HCT116 (cell line): ENCODE measurements around the gene GJA8. TPM values are rescaled to one million over a fixed set of nuclear protein-coding genes. Genes with fewer than 3 reads are reported as not detected.

Experiments
- ATAC-seq: fragments of 200-7000 bp; cut with Tn5 transposase; 2 replicates; pipeline ENCODE4 v1.9.1; 2020; ENCODE audit warnings: mild to moderate bottlenecking, moderate library complexity
- Bru-seq: library from RNA; stranded (reverse); fragments of 400-500 nt; gene quantifications from one replicate; lab custom pipeline; 2021; lab: Mats Ljungman, UMichigan
- BruChase-seq, 2 experiments: library from RNA; stranded (reverse); fragments of 400-500 nt; gene quantifications; one replicate each; lab custom pipeline; 2021; lab: Mats Ljungman, UMichigan
- BruUV-seq: library from RNA; stranded (reverse); fragments of 400-500 nt; replicated peaks from 2 replicates; lab custom pipeline; 2021; lab: Mats Ljungman, UMichigan
- CTCF ChIA-PET: fragments of 300-600 bp; sonication (Branson Sonifier 250); formaldehyde crosslinking; loops from one replicate; lab custom pipeline; 2021; ENCODE audit warnings: antibody characterized with exemption; lab: Charles Lee
- POLR2A ChIA-PET: fragments of 300-600, 350-600 bp; sonication (Branson Sonifier 250); formaldehyde crosslinking; loops from one replicate; lab custom pipeline; 2021; ENCODE audit warnings: antibody characterized with exemption; lab: Charles Lee
- RAD21 ChIA-PET, 2 experiments: fragments of 300-600 bp; sonication (Branson Sonifier 250); formaldehyde crosslinking; loops; one replicate each; lab custom pipeline; 2023; ENCODE audit warnings: low total read pairs in 2 of 2; ENCODE audit not compliant: uncharacterized antibody in 2 of 2, unreplicated experiment in 2 of 2, low non-redundant PET in 1 of 2; lab: Charles Lee
- DNase-seq: peaks from one replicate; pipeline ENCODE4 v3.0.0-alpha.2; 2010; ENCODE audit warnings: low read depth, low spot score
- H2AFZ ChIP-seq: fragments of 200-600 bp; shearing (Covaris generic), sonication (generic); 2 replicates; pipeline ENCODE4 v1.6.1; 2017; ENCODE audit warnings: low read depth, mixed run types, mixed read lengths, antibody characterized with exemption, low read length; ENCODE audit not compliant: poor library complexity, severe bottlenecking
- H3K27ac ChIP-seq: 2 replicates; pipeline ENCODE4 v1.5.1; 2012; ENCODE audit warnings: low read depth, low read length
- H3K27me3 ChIP-seq: fragments of 200-600 bp; sonication (generic); 2 replicates; pipeline ENCODE4 v1.6.1; 2016; ENCODE audit warnings: mixed run types, low read length, mixed read lengths; ENCODE audit not compliant: insufficient read depth
- H3K36me3 ChIP-seq, 2 experiments: fragments of 200-500 bp in 1 of 2; fragments of 200-600 bp in 1 of 2; sonication (Bioruptor generic) in 1 of 2; sonication (generic) in 1 of 2; 2 replicates each; pipeline versions ENCODE4 v1.5.1 to v1.6.1; 2014 to 2016; ENCODE audit warnings: low read length in 2 of 2, inconsistent platforms in 1 of 2, mixed read lengths in 1 of 2, mixed run types in 1 of 2; ENCODE audit not compliant: insufficient read depth in 2 of 2, control insufficient read depth in 1 of 2
- H3K4me1 ChIP-seq, 2 experiments: fragments of 200-600 bp in 1 of 2; sonication (generic) in 1 of 2; 2 replicates each; pipeline versions ENCODE4 v1.5.1 to v1.6.1; 2012 to 2017; ENCODE audit warnings: low read length in 2 of 2, inconsistent platforms in 1 of 2, mild to moderate bottlenecking in 1 of 2, mixed read lengths in 1 of 2, mixed run types in 1 of 2, moderate library complexity in 1 of 2; ENCODE audit not compliant: insufficient read depth in 2 of 2, control insufficient read depth in 1 of 2
- H3K4me2 ChIP-seq: fragments of 200-600 bp; sonication (generic); 2 replicates; pipeline ENCODE4 v1.6.1; 2017; ENCODE audit warnings: mixed run types, low read length, mixed read lengths
- H3K4me3 ChIP-seq, 2 experiments: fragments of 200-600 bp in 1 of 2; sonication (generic) in 1 of 2; replicated peaks in 1 of 2; 2 replicates each; pipeline ENCODE4 v1.5.1; 2011 to 2016; ENCODE audit warnings: low read length in 2 of 2, control low read depth in 1 of 2, low read depth in 1 of 2, mild to moderate bottlenecking in 1 of 2, mixed read lengths in 1 of 2, mixed run types in 1 of 2
- H3K79me2 ChIP-seq: fragments of 200-600 bp; sonication (generic); 2 replicates; pipeline ENCODE4 v1.6.1; 2017; ENCODE audit warnings: mild to moderate bottlenecking, mixed run types, low read length, moderate library complexity, mixed read lengths; ENCODE audit not compliant: insufficient read depth
- H3K9ac ChIP-seq: fragments of 200-600 bp; sonication (generic); 2 replicates; pipeline ENCODE4 v1.6.1; 2016; ENCODE audit warnings: low read length, mixed read lengths
- H3K9me2 ChIP-seq: fragments of 200-600 bp; sonication (generic), shearing (Covaris generic); 2 replicates; pipeline ENCODE4 v1.6.1; 2017; ENCODE audit warnings: mixed run types, mild to moderate bottlenecking, moderate library complexity; ENCODE audit not compliant: insufficient read depth
- H3K9me3 ChIP-seq, 2 experiments: fragments of 200-500 bp in 1 of 2; fragments of 200-600 bp in 1 of 2; sonication (Bioruptor generic) in 1 of 2; sonication (generic) in 1 of 2; 2 replicates each; pipeline ENCODE4 v1.6.1; 2014 to 2017; ENCODE audit warnings: low read length in 2 of 2, mixed read lengths in 2 of 2, inconsistent platforms in 1 of 2, low read depth in 1 of 2, mild to moderate bottlenecking in 1 of 2, mixed run types in 1 of 2, moderate library complexity in 1 of 2; ENCODE audit not compliant: control insufficient read depth in 1 of 2, insufficient read depth in 1 of 2
- H4K20me1 ChIP-seq: fragments of 200-600 bp; sonication (generic), shearing (Covaris generic); 2 replicates; pipeline ENCODE4 v1.6.1; 2017; ENCODE audit warnings: mixed run types, mild to moderate bottlenecking, moderate library complexity; ENCODE audit not compliant: insufficient read depth
- JUND ChIP-seq: IDR thresholded peaks from 2 replicates; pipeline ENCODE4 v1.6.1; 2012
- POLR2AphosphoS5 ChIP-seq: IDR thresholded peaks from 2 replicates; pipeline ENCODE4 v1.6.1; 2011; ENCODE audit warnings: mild to moderate bottlenecking, low read depth, low read length, moderate library complexity
- TCF7L2 ChIP-seq: IDR thresholded peaks from 2 replicates; pipeline ENCODE4 v1.7.0; 2011; ENCODE audit warnings: borderline replicate concordance, inconsistent platforms; ENCODE audit not compliant: insufficient read depth, insufficient read length; ENCODE audit errors: extremely low read depth
- YY1 ChIP-seq: IDR thresholded peaks from 2 replicates; pipeline ENCODE4 v1.6.1; 2011; ENCODE audit warnings: low read length, low read depth, moderate library complexity, mild to moderate bottlenecking; ENCODE audit not compliant: insufficient replicate concordance; ENCODE audit errors: extremely low read depth
- intact Hi-C: fragments of 100-400 bp; cut with micrococcal nuclease; formaldehyde crosslinking; loops from 2 replicates; pipeline ENCODE4 v1.10.0; 2022
- long read RNA-seq: library from polyadenylated mRNA; unstranded; transcript quantifications from one replicate; pipeline ENCODE4 v2.0.0, GENCODE V29; 2021; ENCODE audit not compliant: unreplicated experiment
- polyA plus RNA-seq: library from polyadenylated mRNA; unstranded; fragments of >200 nt; gene quantifications from 2 replicates; pipeline ENCODE4 v1.2.1, GENCODE V29; 2012; ENCODE audit warnings: missing spikeins
- total RNA-seq: library from RNA; stranded (reverse); gene quantifications from one replicate; pipeline ENCODE4 v1.2.1, GENCODE V29; 2021; ENCODE audit not compliant: unreplicated experiment
- TF ChIP-seq, protein P1 (sequence below), 3 experiments: fragments of 200-600 bp in 1 of 3; sonication (generic) in 1 of 3; IDR thresholded peaks in 2 of 3; conservative IDR thresholded peaks in 1 of 3; 2 replicates each; pipeline ENCODE4 v1.5.1; 2012 to 2017; ENCODE audit warnings: low read depth in 2 of 3, low read length in 2 of 3, antibody characterized with exemption in 1 of 3, borderline replicate concordance in 1 of 3, control low read depth in 1 of 3, mild to moderate bottlenecking in 1 of 3, mixed read lengths in 1 of 3, mixed run types in 1 of 3, moderate library complexity in 1 of 3; ENCODE audit not compliant: insufficient read depth in 1 of 3
- TF ChIP-seq, protein P2 (sequence below): IDR thresholded peaks from 2 replicates; pipeline ENCODE4 v1.6.1; 2012
- TF ChIP-seq, protein P3 (sequence below): IDR thresholded peaks from 2 replicates; pipeline ENCODE4 v1.6.1; 2012; ENCODE audit warnings: low read depth

Gene GJA8
- not detected for total RNA-seq
- polyA plus RNA-seq: not detected in 2 replicates
- Bru-seq, nascent RNA: not detected
- not detected for BruChase-seq, experiment 1, labeled RNA remaining after a 6-hour chase
- BruChase-seq, experiment 2, labeled RNA remaining after a 2-hour chase: not detected
- long read RNA-seq: 0 reads

DNA sequence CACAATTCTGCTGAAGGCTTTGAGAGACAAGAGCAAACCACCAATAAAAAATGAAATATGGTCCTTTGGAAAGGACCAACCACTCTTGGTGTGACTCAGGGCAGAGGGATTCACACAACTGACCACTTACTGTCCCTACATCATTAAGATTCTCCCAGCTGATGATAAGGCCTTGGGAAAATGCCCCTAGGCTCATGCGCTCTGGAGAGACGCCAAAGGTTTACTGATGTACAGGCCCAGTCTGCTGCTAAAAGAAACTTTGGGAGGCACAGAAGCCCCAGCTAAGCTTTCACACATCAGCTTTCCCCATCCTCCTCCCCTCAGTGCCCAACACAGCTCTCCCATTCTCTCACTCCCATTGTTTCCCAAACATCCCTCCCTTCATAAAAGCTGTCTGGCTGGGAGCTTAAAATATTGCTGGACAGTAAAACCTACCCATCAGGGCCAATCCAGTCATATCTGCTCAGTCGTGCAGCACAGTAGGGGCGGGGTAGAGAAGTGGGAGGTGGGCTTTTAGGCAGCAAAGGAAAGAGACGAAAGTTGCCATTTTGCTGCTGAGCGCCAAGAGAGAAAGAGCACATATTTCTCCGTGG, at the start of gene GJA8:
TSS of gene GJA8 (plus strand) at position 543 of the 593 bp plus-strand sequence. CDS start 5,161 bp downstream, outside the sequence.
- no peak within 1 kb of the TSS for H3K9ac ChIP-seq
- H3K4me3 ChIP-seq: no peak within 1 kb of the TSS
- intact Hi-C loops: no loop called here
- H2AFZ ChIP-seq: no peak within 1 kb of the TSS
- H3K9me2 ChIP-seq: peaks cover 2% of the 10 kb centered on the region; the same call in 1 of the 2 replicates
- POLR2A ChIA-PET: no interaction called here
- H3K9me3 ChIP-seq: no peaks in the 10 kb centered on the region
- DNase-seq: no peak
- H3K36me3 ChIP-seq: no peaks in the 10 kb centered on the region
- no TSS peak for BruUV-seq
- peaks cover 0 to 6% of the 10 kb centered on the region in 2 experiments; a peak in 2 of 4 replicates for H3K4me1 ChIP-seq
- no peak within 1 kb of the TSS for H3K4me2 ChIP-seq
- RAD21 ChIA-PET: no interaction called here
- no peaks in the 10 kb centered on the region for H4K20me1 ChIP-seq
- H3K27ac ChIP-seq: no peak within 1 kb of the TSS
- H3K79me2 ChIP-seq: no peaks in the 10 kb centered on the region
- no peak for ATAC-seq
- H3K27me3 ChIP-seq: no peaks in the 10 kb centered on the region
- CTCF ChIA-PET: interaction anchor here (4.0 kb wide), 1 partner anchor 9 kb away, joined by 17 read pairs; no protein-coding TSS in a partner anchor
- no peak for TF ChIP-seq POLR2AphosphoS5
- no peak for TF ChIP-seq TCF7L2
- no peak for TF ChIP-seq JUND
- TF ChIP-seq, protein P1, sequence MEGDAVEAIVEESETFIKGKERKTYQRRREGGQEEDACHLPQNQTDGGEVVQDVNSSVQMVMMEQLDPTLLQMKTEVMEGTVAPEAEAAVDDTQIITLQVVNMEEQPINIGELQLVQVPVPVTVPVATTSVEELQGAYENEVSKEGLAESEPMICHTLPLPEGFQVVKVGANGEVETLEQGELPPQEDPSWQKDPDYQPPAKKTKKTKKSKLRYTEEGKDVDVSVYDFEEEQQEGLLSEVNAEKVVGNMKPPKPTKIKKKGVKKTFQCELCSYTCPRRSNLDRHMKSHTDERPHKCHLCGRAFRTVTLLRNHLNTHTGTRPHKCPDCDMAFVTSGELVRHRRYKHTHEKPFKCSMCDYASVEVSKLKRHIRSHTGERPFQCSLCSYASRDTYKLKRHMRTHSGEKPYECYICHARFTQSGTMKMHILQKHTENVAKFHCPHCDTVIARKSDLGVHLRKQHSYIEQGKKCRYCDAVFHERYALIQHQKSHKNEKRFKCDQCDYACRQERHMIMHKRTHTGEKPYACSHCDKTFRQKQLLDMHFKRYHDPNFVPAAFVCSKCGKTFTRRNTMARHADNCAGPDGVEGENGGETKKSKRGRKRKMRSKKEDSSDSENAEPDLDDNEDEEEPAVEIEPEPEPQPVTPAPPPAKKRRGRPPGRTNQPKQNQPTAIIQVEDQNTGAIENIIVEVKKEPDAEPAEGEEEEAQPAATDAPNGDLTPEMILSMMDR (IDR thresholded peaks at IDR 0.05 in 2 of 3, conservative IDR thresholded peaks at IDR 0.05 in 1 of 3; ENCODE audit: borderline replicate concordance in 1 of 3, insufficient read depth in 1 of 3, low read depth in 2 of 3, low read length in 2 of 3): no peak
- no peak for TF ChIP-seq YY1
- TF ChIP-seq, protein P2, sequence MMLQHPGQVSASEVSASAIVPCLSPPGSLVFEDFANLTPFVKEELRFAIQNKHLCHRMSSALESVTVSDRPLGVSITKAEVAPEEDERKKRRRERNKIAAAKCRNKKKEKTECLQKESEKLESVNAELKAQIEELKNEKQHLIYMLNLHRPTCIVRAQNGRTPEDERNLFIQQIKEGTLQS: no peak
- TF ChIP-seq, protein P3, sequence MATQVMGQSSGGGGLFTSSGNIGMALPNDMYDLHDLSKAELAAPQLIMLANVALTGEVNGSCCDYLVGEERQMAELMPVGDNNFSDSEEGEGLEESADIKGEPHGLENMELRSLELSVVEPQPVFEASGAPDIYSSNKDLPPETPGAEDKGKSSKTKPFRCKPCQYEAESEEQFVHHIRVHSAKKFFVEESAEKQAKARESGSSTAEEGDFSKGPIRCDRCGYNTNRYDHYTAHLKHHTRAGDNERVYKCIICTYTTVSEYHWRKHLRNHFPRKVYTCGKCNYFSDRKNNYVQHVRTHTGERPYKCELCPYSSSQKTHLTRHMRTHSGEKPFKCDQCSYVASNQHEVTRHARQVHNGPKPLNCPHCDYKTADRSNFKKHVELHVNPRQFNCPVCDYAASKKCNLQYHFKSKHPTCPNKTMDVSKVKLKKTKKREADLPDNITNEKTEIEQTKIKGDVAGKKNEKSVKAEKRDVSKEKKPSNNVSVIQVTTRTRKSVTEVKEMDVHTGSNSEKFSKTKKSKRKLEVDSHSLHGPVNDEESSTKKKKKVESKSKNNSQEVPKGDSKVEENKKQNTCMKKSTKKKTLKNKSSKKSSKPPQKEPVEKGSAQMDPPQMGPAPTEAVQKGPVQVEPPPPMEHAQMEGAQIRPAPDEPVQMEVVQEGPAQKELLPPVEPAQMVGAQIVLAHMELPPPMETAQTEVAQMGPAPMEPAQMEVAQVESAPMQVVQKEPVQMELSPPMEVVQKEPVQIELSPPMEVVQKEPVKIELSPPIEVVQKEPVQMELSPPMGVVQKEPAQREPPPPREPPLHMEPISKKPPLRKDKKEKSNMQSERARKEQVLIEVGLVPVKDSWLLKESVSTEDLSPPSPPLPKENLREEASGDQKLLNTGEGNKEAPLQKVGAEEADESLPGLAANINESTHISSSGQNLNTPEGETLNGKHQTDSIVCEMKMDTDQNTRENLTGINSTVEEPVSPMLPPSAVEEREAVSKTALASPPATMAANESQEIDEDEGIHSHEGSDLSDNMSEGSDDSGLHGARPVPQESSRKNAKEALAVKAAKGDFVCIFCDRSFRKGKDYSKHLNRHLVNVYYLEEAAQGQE: no peak
